ENCODE results near the gene GRIN2A. TPM values are rescaled to one million over a fixed set of nuclear protein-coding genes. Genes with fewer than 3 reads are reported as not detected.

The GRIN2A gene
- total and polyA plus RNA-seq, 2 of the 8 experiments (the other 6 are each of a cell fraction or from before 2014, with no cell fraction given), result 0.18 to 1.8 TPM

GRCh38 chr16:10022098-10022497 lies 160.1 kb downstream of the GRIN2A start:
- Histone ChIP-seq H3K4me3 (ENCODE audit: extremely low read depth in 1 of 4, insufficient read depth in 2 of 4, low read depth in 3 of 4, low read length in 4 of 4) (no peak overlapping the region), H4K20me1 (replicated peaks in 1 of 2; ENCODE audit: control insufficient read depth in 1 of 2, insufficient read depth in 2 of 2, low read length in 2 of 2) (no peaks in the 10 kb centered on the region), H2AK5ac (ENCODE audit: low read depth, low read length) (no peak overlapping the region; the same call in 1 of the 2 replicates), H2BK12ac (ENCODE audit: low read depth, low read length) (no peak overlapping the region), H4K5ac (ENCODE audit: insufficient read length, low read depth, low read length) (no peak overlapping the region), H3K23ac (ENCODE audit: insufficient read length) (no peak overlapping the region), H3K9me3 (ENCODE audit: insufficient read depth in 2 of 2, low read depth in 1 of 2, low read length in 1 of 2) (no peaks in the 10 kb centered on the region), H2AFZ (ENCODE audit: low read length) (no peak overlapping the region), H3K36me3 (ENCODE audit: control insufficient read depth in 2 of 4, insufficient read depth in 4 of 4, low read length in 3 of 4) (no peaks in the 10 kb centered on the region), H3K4me1 (replicated peaks in 1 of 4; ENCODE audit: control insufficient read depth in 3 of 4, insufficient read depth in 4 of 4, low read length in 3 of 4) (no peaks in the 10 kb centered on the region), H3K4ac (replicated peaks; ENCODE audit: insufficient read length, low read depth, low read length) (no peak overlapping the region), H3K56ac (replicated peaks; ENCODE audit: insufficient read length, low read depth, low read length) (no peak overlapping the region), H4K91ac (replicated peaks; ENCODE audit: insufficient read length, low read length) (no peak overlapping the region), H2BK120ac (replicated peaks; ENCODE audit: low read depth, low read length) (no peak overlapping the region), H3K79me1 (ENCODE audit: low read depth, low read length) (no peaks in the 10 kb centered on the region), H3K18ac (ENCODE audit: extremely low read depth, low read length) (no peak overlapping the region), H3K4me2 (ENCODE audit: insufficient read depth in 1 of 2, low read depth in 2 of 2, low read length in 2 of 2) (no peak overlapping the region), H2BK5ac (ENCODE audit: low read depth, low read length) (no peak overlapping the region), H3K9ac (replicated peaks in 1 of 4; ENCODE audit: extremely low read depth in 1 of 4, low read depth in 3 of 4, low read length in 3 of 4) (peak overlapping the region in 1 of 4 experiments; percentile 30; a peak in 1 of 7 replicates), H3K27me3 (replicated peaks in 1 of 4; ENCODE audit: control insufficient read depth in 3 of 4, extremely low read depth in 1 of 4, insufficient read depth in 3 of 4, low read length in 3 of 4) (no peaks in the 10 kb centered on the region), H3K14ac (ENCODE audit: insufficient read length) (no peak overlapping the region), H3K79me2 (ENCODE audit: control insufficient read depth in 1 of 2, insufficient read depth in 2 of 2, low read length in 2 of 2) (no peaks in the 10 kb centered on the region), H2BK20ac (ENCODE audit: low read length) (no peak overlapping the region), H3K27ac (ENCODE audit: low read depth, low read length) (no peak overlapping the region), H4K8ac (ENCODE audit: extremely low read depth, insufficient read depth, low read length) (no peak overlapping the region), H3K23me2 (ENCODE audit: low read depth, low read length) (no peaks in the 10 kb centered on the region; the same call in 1 of the 2 replicates), H2BK15ac (ENCODE audit: low read length) (no peak overlapping the region)
- TF ChIP-seq HDAC6 (IDR thresholded peaks at IDR 0.05; ENCODE audit: low read depth, low read length), result no peak
- TF ChIP-seq PHF8 (conservative IDR thresholded peaks at IDR 0.05; ENCODE audit: low read depth, low read length), result no peak
- CTCF ChIA-PET (ENCODE audit: partially characterized antibody), result no interaction called here
- WGBS, 2 experiments (ENCODE audit: extremely low coverage in 1 of 2, insufficient coverage in 1 of 2, insufficient read length in 1 of 2, insufficient replicate concordance in 2 of 2, low coverage in 1 of 2, low lambda C conversion rate in 2 of 2, missing lambda C conversion rate in 1 of 2), result 94% methylated on average over 5 of the region's 5 CpGs; no CpG with 5 or more reads in 1 of the 2 experiments
- FAIRE-seq (no peak), DNase-seq (ENCODE audit: low read depth in 1 of 2, low spot score in 2 of 2) (no peak)
- POLR2A ChIA-PET (ENCODE audit: partially characterized antibody), result no interaction called here
